Keratinocyte (primary cell): ENCODE measurements around the gene STAC2.

Experiments used
- EZH2 ChIP-seq: IDR thresholded peaks from one replicate; pipeline ENCODE4 v1.6.1; 2012; ENCODE audit warnings: inconsistent platforms, mild to moderate bottlenecking, low read length, moderate library complexity
- TF ChIP-seq, protein P1 (sequence below), 3 experiments: IDR thresholded peaks in 1 of 3; conservative IDR thresholded peaks in 1 of 3; optimal IDR thresholded peaks in 1 of 3; 2 replicates in 2 of 3; 3 replicates in 1 of 3; pipeline versions ENCODE3 to v1.5.1; 2011; ENCODE audit warnings: low read length in 3 of 3, mild to moderate bottlenecking in 3 of 3, moderate library complexity in 2 of 3, control low read depth in 1 of 3, inconsistent platforms in 1 of 3; ENCODE audit not compliant: insufficient read depth in 2 of 3; ENCODE audit errors: extremely low read depth in 1 of 3

DNA sequence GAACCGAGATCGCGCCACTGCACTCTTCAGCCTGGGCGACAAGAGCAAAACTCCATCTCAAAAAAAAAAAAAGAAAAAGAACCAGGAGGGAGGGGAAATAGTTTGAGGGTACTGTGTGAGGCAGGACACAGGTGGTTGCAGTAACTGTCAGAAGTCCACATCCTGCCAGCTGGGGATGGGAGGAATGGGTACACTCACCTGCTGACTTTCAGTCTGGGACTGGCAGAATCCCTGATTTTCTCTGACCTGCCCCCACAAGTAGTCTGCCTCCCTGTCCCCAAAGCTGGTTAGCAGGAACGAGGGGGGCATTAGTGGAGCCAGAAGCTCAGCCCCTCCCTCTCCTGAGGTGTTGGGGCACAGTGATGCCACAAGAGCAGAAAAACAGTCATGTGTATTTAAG is 52.7 kb downstream of the STAC2 start:
- TF ChIP-seq, protein P1, sequence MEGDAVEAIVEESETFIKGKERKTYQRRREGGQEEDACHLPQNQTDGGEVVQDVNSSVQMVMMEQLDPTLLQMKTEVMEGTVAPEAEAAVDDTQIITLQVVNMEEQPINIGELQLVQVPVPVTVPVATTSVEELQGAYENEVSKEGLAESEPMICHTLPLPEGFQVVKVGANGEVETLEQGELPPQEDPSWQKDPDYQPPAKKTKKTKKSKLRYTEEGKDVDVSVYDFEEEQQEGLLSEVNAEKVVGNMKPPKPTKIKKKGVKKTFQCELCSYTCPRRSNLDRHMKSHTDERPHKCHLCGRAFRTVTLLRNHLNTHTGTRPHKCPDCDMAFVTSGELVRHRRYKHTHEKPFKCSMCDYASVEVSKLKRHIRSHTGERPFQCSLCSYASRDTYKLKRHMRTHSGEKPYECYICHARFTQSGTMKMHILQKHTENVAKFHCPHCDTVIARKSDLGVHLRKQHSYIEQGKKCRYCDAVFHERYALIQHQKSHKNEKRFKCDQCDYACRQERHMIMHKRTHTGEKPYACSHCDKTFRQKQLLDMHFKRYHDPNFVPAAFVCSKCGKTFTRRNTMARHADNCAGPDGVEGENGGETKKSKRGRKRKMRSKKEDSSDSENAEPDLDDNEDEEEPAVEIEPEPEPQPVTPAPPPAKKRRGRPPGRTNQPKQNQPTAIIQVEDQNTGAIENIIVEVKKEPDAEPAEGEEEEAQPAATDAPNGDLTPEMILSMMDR (optimal IDR thresholded peaks at IDR 0.05 in 1 of 3, IDR thresholded peaks at IDR 0.05 in 1 of 3, conservative IDR thresholded peaks at IDR 0.05 in 1 of 3; ENCODE audit: extremely low read depth in 1 of 3, insufficient read depth in 2 of 3, low read length in 3 of 3), result no peak
- no peak for TF ChIP-seq EZH2
